ENCODE results near the gene TCEAL9. TPM values are rescaled to one million over a fixed set of nuclear protein-coding genes. Genes with fewer than 3 reads are reported as not detected.
"Not testable (repeated sequence)": the region's sequence is repeated elsewhere in the genome, so short reads cannot be mapped to it uniquely, and the experiment has no call there.

Gene TCEAL9
- total and polyA plus RNA-seq, 12 donors: 91.8 to 388 (median 153) TPM

DNA sequence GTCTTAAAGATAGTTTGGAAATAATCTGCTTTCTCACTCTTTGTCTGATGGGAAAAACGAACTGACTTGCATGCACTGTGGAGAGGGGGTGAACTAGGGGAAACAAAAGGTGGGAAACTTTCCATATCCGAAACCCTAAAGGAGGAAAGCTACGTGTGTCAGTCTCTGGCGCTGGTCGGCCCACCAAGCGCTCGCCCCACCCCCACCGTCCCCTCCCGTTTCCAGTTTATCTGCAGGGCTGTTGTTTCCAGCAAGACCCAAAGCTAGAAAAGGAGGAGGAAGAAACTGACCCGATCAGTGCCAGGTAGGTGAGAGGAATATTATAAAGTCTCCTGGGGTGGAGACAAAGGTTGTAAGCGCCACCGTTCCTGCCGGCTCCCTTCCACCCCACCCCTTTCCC, 552 bp downstream of the TCEAL9 start:
- Histone ChIP-seq H3K4me3 (peak overlapping the region in 3 of 4 donors; percentile 54 to 82 (median 60)), H3K36me3 (replicated peaks in 1 of 2) (no peaks in the 10 kb centered on the region), H3K27me3 (no peaks in the 10 kb centered on the region), H3K4me1 (replicated peaks in 1 of 2) (peaks cover 0 to 4% of the 10 kb centered on the region in 2 donors), H3K9me3 (replicated peaks in 1 of 3) (no peaks in the 10 kb centered on the region), H3K27ac (peak overlapping the region; percentile 85 to 99 (median 89))
- 0 to 23% (median 7%) methylated on average over 12 to 13 of the region's 13 CpGs for WGBS, 4 donors
- peak; percentile 27 to 59 (median 50) for DNase-seq
- intact Hi-C loops (cut with DNase I): no loop called here
- TF ChIP-seq, protein P1, sequence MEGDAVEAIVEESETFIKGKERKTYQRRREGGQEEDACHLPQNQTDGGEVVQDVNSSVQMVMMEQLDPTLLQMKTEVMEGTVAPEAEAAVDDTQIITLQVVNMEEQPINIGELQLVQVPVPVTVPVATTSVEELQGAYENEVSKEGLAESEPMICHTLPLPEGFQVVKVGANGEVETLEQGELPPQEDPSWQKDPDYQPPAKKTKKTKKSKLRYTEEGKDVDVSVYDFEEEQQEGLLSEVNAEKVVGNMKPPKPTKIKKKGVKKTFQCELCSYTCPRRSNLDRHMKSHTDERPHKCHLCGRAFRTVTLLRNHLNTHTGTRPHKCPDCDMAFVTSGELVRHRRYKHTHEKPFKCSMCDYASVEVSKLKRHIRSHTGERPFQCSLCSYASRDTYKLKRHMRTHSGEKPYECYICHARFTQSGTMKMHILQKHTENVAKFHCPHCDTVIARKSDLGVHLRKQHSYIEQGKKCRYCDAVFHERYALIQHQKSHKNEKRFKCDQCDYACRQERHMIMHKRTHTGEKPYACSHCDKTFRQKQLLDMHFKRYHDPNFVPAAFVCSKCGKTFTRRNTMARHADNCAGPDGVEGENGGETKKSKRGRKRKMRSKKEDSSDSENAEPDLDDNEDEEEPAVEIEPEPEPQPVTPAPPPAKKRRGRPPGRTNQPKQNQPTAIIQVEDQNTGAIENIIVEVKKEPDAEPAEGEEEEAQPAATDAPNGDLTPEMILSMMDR (IDR thresholded peaks at IDR 0.05): no peak
- TF ChIP-seq POLR2A (IDR thresholded peaks at IDR 0.05): no peak

DNA sequence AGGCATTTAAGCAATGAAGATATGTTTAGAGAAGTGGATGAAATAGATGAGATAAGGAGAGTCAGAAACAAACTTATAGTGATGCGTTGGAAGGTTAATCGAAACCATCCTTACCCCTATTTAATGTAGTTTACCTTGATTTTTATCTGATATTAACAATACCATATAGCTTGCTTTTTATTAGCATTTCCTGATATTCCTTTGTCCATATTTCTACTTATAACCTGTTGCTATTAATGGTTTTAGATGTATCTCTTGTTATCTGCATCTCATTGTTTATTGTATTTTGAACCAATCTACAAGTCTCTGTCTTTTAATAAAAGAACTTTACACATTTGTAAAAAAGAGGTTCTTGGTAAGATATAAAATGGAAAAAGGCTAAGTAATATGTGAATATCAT, 1.6 kb downstream of the TCEAL9 start:
- peak overlapping the region in 1 of 5 donors; percentile 96 for H3K27ac ChIP-seq
- intact Hi-C loops (cut with DNase I): no loop called here
- no peak for DNase-seq
- no peaks in the 10 kb centered on the region for H3K36me3 ChIP-seq (replicated peaks in 1 of 2)
- no peaks in the 10 kb centered on the region for H3K9me3 ChIP-seq (replicated peaks in 1 of 3)
- H3K27me3 ChIP-seq: no peaks in the 10 kb centered on the region
- WGBS, 4 donors: 68 to 88% (median 77%) methylated on average over 2 of the region's 2 CpGs
- H3K4me1 ChIP-seq (replicated peaks in 1 of 2): peaks cover 0 to 4% of the 10 kb centered on the region in 2 donors
- peak overlapping the region in 1 of 4 donors; percentile 82 for H3K4me3 ChIP-seq
- TF ChIP-seq, protein P1 (IDR thresholded peaks at IDR 0.05): no peak
- TF ChIP-seq POLR2A (IDR thresholded peaks at IDR 0.05): no peak

DNA sequence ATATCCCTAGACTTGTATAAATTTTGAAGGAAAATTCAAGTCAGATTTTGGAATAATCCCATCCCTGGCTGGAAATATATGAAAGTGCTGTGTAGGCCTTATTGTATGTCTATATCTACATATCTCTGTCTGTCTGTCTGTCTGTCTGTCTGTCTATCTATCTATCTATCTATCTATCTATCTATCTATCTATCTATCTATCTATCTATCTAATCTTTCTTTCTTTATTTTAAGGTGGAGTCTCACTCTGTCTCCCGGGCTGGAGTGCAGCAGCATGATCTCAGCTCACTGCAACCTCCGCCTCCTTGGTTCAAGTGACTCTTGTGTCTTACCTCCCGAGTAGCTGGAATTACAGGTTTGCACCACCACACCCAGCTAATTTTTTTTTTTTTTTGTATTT, 3.3 kb downstream of the TCEAL9 start:
- not testable (repeated sequence) for DNase-seq
- 80 to 92% (median 83%) methylated on average over 3 of the region's 3 CpGs for WGBS, 4 donors
- peak overlapping the region in 2 of 5 donors; percentile 39 to 43 for H3K27ac ChIP-seq

DNA sequence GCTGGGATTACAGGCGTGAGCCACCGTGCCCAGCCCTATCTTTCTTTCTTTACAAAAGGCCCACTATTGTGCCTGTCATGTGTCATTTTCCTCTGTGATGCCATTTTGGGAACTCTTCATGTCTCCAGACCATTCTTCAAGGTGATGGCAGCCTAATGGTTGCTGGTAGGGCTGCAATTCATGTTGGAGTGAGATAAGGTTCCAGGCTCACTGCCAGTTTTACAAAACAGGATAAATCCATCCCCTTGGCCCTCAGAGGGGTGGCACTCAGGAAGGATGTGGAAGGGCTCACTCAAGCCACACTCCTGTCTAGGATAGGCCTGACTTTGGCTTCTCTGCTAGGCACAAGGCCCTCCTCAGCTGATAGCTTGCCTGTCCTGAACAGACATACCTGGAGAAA, 3.8 kb downstream of the TCEAL9 start:
- 42 to 52% (median 44%) methylated on average over 2 of the region's 2 CpGs for WGBS, 4 donors
- intact Hi-C loops (cut with DNase I): no loop called here

More for the DNA sequence above, 3.3 kb downstream of the TCEAL9 start:
- H3K4me3 ChIP-seq; H3K9me3 ChIP-seq (replicated peaks in 1 of 3); H3K27me3 ChIP-seq; intact Hi-C loops (cut with DNase I); H3K4me1 ChIP-seq (replicated peaks in 1 of 2); H3K36me3 ChIP-seq (replicated peaks in 1 of 2): not testable (repeated sequence)

More for the DNA sequence above, 3.8 kb downstream of the TCEAL9 start:
- peak overlapping the region in 3 of 5 donors; percentile 39 to 47 (median 43) for H3K27ac ChIP-seq
- H3K36me3 ChIP-seq (replicated peaks in 1 of 2): no peaks in the 10 kb centered on the region
- H3K27me3 ChIP-seq: no peaks in the 10 kb centered on the region
- DNase-seq: peak in 6 of 7 donors; percentile 48 to 64 (median 58)
- peaks cover 0 to 4% of the 10 kb centered on the region in 2 donors for H3K4me1 ChIP-seq (replicated peaks in 1 of 2)
- no peak overlapping the region for H3K4me3 ChIP-seq
- H3K9me3 ChIP-seq (replicated peaks in 1 of 3): no peaks in the 10 kb centered on the region
- TF ChIP-seq POLR2A (IDR thresholded peaks at IDR 0.05): peak in 1 of 2 donors; percentile 16
- TF ChIP-seq, protein P1 (IDR thresholded peaks at IDR 0.05): no peak
